Measurements from ENCODE around the gene METTL13.
"Not testable (repeated sequence)": the region's sequence is repeated elsewhere in the genome, so short reads cannot be mapped to it uniquely, and the experiment has no call there.

Gene METTL13

DNA sequence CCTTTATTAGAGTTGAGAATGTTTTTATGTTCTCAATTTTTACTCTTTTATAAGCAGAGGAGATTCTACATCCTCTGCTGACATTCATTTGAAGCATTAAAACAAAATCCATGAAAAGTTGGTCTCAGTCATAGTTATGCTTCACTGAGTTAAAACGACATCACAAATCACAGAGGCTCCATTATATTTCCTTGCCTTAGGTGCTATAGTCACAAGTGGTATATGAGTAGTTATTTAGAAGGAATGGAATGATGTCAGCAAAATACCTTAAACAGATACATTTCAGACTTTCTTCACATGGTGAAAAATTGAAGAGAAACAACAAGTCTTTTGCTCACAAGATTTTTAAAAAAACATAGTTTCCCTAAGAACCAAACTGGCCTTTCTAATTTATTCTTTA, 11.7 kb upstream of the METTL13 start:
- no peak for DNase-seq (ENCODE audit: low read depth)

DNA sequence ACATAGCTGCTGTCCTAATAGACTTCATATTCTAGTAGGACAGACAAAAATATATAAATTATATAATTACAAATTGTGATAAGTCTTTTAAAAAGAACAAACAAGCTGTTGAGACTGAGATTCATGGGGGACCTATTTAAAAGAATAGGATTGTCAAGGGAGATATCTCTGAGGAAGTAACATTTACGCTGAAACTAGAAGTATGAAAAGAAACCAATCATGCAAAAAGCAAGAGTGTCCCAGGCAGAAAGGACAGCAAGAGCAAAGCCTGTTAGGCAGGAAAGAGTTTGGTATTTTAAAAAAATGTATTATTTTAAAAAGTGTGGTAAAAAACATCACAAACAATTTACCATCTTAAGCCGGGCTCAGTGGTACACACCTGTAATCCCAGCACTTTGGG, 9.1 kb upstream of the METTL13 start:
- DNase-seq (ENCODE audit: low read depth) = no peak

GRCh38 chr1:171780583-171781175, 781 bp upstream of the METTL13 start:
- no peak for DNase-seq (ENCODE audit: low read depth)

DNA sequence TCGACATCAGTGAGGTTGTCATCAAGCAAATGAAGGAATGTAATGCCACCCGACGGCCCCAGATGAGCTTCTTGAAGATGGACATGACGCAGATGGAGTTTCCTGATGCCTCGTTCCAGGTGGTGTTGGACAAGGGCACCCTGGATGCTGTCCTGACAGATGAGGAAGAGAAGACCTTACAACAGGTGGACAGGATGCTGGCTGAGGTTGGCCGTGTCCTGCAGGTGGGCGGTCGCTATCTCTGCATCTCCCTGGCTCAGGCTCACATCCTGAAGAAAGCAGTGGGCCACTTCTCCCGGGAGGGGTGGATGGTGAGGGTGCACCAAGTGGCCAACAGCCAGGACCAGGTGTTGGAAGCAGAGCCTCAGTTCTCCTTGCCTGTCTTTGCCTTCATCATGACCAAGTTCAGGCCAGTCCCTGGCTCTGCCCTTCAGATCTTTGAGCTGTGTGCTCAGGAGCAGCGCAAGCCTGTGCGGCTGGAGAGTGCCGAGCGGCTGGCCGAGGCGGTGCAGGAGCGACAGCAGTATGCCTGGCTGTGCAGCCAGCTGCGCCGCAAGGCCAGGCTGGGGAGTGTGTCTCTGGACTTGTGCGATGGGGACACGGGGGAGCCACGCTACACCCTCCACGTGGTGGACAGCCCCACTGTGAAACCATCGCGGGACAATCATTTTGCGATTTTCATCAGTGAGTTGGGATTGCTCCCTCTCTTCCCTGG, 2.5 kb downstream of the METTL13 start:
- DNase-seq (ENCODE audit: low read depth) = no peak

DNA sequence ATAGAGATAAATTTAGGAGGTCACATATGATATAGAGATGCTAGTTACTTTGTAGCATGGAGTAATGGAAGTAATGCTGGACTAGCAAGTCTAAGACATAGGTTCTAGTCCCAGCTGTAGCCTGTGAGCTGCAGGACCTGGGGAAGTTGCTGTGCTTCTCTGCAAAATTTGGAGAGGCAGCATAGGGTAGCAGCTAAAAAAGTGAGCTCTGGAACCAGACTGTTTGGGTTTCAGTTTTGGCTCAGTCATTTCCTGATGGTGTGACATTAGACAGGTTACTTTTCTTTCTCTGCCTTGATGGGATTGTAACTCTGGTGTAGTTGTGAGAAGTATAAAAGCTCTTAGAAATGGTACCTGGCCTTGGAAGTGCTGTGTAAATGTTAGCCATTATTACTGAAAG, 3.3 kb downstream of the METTL13 start:
- no peak for DNase-seq (ENCODE audit: low read depth)

DNA sequence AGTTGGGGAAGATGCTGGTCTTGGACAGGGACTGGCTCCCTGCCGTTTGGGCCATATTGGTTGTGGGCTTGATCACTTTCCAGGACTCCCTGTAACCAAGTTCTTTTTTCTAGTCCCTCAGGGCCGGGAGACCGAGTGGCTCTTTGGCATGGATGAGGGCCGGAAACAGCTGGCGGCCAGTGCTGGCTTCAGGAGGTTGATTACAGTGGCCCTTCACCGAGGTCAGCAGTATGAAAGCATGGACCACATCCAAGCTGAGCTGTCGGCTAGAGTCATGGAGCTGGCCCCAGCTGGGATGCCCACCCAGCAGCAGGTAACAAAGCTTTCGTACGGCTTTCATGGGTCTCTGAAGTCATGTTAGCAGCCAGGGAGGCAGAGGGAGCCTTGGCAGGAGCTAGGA, 4.3 kb downstream of the METTL13 start:
- no peak for DNase-seq (ENCODE audit: low read depth)

DNA sequence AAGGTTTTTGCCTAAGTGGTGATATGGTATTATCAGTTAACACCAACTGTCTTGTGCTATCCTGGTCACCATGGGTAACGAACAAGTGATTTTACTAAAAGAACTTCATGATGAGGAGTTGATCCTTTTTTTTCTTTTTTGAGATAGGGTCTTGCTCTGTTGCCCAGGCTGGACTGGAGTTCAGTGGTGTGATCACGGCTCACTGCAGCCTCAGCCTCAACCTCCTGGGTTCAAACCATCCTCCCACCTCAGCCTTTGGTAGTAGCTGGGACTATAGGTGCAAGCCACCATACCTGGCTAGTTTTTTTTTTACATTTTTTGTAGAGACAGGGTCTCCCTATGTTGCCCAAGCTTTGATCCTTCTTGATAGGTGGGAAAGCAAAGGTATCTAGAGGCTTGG, 5.1 kb downstream of the METTL13 start:
- no peak for DNase-seq (ENCODE audit: low read depth)

DNA sequence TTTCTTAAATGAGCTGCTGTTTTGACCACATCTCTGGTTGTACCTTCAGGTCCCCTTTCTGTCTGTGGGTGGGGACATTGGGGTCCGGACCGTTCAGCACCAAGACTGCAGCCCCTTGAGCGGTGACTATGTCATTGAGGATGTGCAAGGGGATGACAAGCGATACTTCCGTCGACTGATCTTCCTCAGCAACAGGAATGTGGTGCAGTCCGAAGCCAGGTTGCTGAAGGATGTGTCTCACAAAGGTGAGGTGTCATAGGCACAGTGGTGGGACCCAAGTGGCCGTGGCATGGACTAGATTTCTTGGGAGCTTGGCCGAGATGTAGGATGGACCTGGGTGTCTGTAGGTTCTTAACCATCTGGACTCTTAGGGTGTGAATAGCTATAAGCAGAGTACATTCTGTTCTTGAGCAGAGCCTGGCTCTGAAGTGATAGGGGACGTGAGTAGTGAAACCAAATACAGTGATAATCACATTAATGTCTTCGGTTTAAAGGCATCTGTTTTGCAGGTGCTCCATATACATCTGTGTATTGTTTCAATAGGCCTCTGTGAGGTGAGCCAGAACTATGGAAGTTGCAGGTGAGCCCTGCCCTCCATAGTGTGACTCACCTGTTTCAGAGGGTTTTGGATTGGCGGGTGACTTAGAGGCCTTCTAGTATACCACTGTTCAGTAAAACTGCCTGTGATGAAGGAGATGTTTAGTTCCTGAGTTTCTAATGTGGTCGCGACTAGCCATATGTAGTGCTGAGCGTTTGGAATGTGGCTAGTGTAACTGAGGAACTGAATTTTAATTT, 6.4 kb downstream of the METTL13 start:
- no peak for DNase-seq (ENCODE audit: low read depth)

DNA sequence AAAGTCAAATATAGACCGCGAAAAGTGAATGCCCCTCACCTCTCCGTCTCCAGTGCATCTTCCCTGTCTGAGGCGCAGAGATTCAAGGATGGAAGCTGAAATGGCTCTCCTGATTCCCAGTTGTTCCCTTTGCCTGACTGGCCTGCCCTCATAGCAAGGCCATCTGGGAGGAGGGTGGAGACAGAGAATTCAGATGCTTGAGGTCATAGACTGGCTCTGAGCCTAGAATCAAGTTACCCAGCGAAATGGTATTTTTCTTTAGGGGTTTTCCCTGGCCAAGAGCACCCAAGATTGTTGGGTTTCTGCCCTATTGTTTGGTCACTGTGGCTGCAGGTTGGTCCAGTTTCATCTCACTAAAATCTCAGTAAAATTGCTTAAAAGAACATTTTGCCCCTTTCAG, 7.2 kb downstream of the METTL13 start:
- peak; percentile 77 for DNase-seq (ENCODE audit: low read depth)

DNA sequence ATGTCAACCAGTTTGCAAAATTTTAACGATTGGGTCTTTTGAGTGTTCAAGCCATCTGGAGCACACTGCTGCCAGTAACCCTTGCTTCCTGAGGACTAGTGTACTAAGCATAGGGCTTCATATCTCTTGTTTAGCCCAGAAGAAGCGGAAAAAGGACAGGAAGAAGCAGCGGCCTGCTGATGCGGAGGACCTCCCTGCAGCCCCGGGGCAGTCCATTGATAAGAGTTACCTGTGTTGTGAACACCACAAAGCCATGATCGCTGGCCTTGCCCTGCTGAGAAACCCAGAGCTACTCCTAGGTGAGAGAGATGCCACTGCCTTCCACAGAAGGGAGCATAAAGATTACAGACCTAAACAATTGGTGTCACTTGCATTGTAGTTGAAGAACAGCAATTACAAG, 8.9 kb downstream of the METTL13 start:
- no peak for DNase-seq (ENCODE audit: low read depth)

DNA sequence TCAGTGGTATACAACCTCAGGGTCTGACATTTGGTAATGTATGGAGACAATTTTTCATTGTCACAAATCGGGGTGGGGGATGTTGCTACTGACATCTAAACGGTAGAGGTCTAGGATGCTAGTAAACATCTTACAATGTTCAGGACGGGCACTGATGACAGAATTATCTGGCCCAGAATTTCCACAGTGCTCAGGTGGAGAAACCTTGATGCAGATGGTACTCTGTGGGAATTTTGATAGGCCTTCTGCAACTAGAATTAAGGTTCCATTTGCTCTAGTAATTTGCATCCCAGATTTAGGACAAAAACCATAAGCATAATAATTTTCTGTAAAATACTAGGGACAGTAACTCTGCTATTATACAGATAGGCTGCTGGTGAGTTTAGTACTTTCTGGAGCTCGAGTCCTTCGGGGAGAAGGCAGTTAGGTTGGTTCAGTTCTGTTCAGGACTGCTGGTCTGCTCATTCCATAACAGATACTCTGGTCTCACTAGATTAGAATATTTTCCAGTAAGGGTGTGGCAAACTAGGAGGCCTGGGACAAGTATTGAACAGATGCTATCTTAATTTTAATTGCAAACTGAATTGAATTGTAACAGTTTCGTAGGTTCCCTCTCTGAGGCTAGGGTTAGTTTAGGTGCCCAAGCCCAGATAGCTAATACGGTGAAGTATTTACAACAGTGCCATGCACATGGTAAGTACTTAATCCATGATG, 11.4 kb downstream of the METTL13 start:
- DNase-seq (ENCODE audit: low read depth) = no peak

DNA sequence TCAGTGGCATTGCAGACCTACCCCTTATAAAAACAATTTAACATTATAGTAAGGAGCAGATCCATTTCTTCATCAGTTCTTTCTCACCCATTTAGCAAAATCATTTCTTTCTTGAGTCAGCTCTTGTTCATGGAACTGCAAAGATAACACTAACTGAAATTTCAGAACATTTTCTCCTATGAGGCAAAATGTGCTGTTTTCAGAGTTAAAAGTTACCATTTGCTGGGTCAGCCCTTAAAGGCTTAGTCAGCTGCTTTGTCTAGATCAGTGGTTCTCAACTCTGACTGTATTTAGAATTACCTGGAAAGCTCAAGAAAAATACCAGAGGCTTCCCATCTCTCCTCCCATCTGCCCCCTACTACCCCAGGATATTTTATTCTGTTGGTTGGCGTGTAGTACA, 12.2 kb downstream of the METTL13 start:
- DNase-seq (ENCODE audit: low read depth) = no peak

GRCh38 chr1:171794085-171794484, 12.6 kb downstream of the METTL13 start:
- DNase-seq (ENCODE audit: low read depth) = peak; percentile 37

DNA sequence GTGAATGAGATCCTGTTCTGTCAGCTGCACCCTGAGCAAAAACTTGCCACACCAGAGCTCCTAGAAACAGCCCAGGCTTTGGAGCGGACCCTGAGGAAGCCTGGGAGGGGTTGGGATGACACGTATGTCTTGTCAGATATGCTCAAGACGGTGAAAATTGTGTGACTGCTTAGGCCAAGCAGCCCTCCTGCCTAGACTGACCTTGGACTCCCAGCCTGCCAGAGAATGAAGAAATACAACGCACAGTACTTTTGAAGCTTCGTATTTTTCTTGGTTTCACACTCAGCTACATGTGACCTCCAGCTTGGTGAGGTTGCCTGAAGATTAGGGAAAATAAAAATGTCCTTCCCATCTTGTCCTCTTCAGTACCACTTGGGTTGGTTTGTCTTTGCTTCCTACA, 15.1 kb downstream of the METTL13 start:
- no peak for DNase-seq (ENCODE audit: low read depth)

DNA sequence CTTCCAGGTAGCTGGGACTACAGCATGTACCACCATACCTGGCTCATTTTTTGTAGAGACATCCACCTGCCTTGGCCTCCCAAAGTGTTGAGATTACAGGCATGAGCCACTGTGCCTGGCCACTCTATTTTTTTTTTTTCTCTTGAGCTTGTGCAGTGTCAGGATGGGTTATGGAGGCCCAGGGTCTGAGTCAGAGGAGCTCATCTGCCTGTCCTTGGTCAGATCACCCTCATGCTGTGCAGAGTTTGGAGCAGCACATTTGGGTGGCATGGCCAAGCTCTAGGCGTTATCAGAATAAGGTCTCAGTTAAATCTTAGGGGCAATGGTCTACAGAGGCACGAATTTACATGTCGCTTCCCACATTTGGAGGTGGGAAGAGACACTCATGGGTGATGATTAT, 16.9 kb downstream of the METTL13 start:
- no peak for DNase-seq (ENCODE audit: low read depth)

DNA sequence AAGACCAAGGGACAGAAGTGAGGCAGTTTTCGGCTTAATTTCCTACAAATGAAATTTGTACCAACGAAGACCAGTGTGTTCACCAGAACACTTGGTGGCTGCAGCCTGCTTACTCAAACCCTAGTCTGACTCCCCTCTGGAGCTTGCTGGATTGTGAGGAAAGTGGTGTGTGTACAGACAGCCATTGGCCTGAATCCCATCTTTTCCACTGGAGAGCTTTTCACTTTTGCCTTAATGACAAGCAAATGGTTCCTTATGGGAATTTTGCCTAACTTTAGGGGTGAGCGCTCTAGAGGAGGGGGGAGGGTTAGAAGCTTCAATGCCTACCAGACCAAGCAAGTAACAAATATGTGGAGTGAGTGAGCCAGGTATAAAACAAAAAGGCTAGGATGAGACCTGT, 17.3 kb downstream of the METTL13 start:
- no peak for DNase-seq (ENCODE audit: low read depth)

- no peak for DNase-seq (ENCODE audit: low read depth)
Measured at GRCh38 chr1:171799166-171799565, 17.7 kb downstream of the METTL13 start.

- DNase-seq (ENCODE audit: low read depth) = not testable (repeated sequence)
Measured at GRCh38 chr1:171799698-171800097, 18.2 kb downstream of the METTL13 start.

- no peak for DNase-seq (ENCODE audit: low read depth)
Measured at GRCh38 chr1:171800342-171800741, 18.9 kb downstream of the METTL13 start.

GRCh38 chr1:171800851-171801250, 19.4 kb downstream of the METTL13 start:
- no peak for DNase-seq (ENCODE audit: low read depth)

GRCh38 chr1:171801487-171801891, 20.0 kb downstream of the METTL13 start:
- DNase-seq (ENCODE audit: low read depth) = peak; percentile 24

GRCh38 chr1:171802207-171802606, 20.7 kb downstream of the METTL13 start:
- no peak for DNase-seq (ENCODE audit: low read depth)

- DNase-seq (ENCODE audit: low read depth) = peak; percentile 91
Measured at GRCh38 chr1:171803045-171803444, 21.6 kb downstream of the METTL13 start.
